Measurements from ENCODE around the gene HBS1L.

Gene HBS1L

DNA sequence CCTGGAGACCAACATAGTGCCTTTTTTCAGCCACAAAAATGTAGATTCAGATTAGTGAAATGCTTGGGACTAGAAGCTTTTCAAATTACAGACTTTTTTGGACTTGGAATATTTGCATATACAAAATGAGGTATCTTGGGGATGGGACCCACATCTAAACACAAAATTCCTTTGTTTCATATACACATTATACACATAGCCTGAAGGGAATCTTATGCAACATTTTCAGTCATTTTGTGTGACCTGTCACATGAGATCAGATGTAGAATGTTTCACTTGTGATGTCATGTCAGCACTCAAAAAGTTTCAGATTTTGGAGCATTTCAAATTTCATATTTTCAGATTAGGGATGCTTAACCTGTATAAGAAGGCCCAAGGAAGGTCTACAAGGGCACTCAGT lies 60.2 kb downstream of the HBS1L start:
- Histone ChIP-seq H3K9ac (ENCODE audit: low read length) (no peak overlapping the region), H3K27me3 (ENCODE audit: control insufficient read depth in 1 of 2, insufficient read depth in 2 of 2, low read length in 2 of 2) (no peaks in the 10 kb centered on the region), H3K9me3 (ENCODE audit: low read length) (no peaks in the 10 kb centered on the region), H3K36me3 (ENCODE audit: insufficient read depth, low read length) (peaks cover 18% of the 10 kb centered on the region), H3K4me1 (ENCODE audit: insufficient read depth, low read length) (no peaks in the 10 kb centered on the region), H3K4me3 (ENCODE audit: low read depth in 1 of 2, low read length in 2 of 2) (no peak overlapping the region), H3K27ac (ENCODE audit: low read depth, low read length) (no peak overlapping the region)

DNA sequence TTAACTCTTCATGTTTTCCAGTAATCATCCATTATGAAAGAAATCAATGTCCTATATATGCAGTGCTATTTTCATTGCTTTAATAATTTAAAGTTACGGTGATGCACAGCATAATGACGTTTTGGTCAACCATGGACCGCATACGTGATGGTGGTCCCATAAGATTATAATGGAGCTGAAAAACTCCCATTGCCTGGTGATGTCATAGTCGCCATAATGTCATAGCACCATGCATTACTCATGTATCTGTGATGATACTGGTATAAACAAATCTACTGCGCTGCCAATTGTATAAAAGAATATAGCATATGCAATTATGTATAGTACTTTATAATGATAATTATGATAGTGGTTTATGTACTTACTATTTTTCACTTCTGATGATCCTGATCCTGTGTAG lies 62.5 kb downstream of the HBS1L start:
- Histone ChIP-seq H3K9ac (ENCODE audit: low read length) (no peak overlapping the region), H3K4me1 (ENCODE audit: insufficient read depth, low read length) (no peaks in the 10 kb centered on the region), H3K27me3 (ENCODE audit: control insufficient read depth in 1 of 2, insufficient read depth in 2 of 2, low read length in 2 of 2) (no peaks in the 10 kb centered on the region), H3K27ac (ENCODE audit: low read depth, low read length) (no peak overlapping the region), H3K9me3 (ENCODE audit: low read length) (no peaks in the 10 kb centered on the region), H3K4me3 (ENCODE audit: low read depth in 1 of 2, low read length in 2 of 2) (no peak overlapping the region), H3K36me3 (ENCODE audit: insufficient read depth, low read length) (peaks cover 14% of the 10 kb centered on the region)

DNA sequence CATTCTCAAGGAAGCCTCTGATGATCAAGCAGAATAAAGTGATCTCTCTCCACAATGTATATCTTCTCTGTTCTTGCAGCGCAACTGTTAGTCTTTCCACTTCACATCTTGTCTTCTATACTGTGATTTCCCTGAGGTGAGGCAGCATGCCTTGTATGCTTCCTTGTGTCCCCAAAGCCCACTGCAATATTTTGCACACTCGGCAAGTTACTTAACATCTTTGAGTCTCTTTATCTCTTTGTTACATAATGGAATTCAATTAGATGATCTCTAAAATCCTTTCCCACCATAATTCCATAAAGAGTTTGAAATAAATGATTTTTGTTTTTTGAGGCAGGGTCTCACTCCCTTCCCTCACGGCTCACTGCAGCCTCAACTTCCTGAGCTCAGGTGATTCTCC lies 64.4 kb downstream of the HBS1L start:
- no peak overlapping the region for H3K4me3 ChIP-seq (ENCODE audit: low read depth in 1 of 2, low read length in 2 of 2)
- peaks cover 8% of the 10 kb centered on the region for H3K36me3 ChIP-seq (ENCODE audit: insufficient read depth, low read length)
- no peak overlapping the region for H3K27ac ChIP-seq (ENCODE audit: low read depth, low read length)
- H3K27me3 ChIP-seq (ENCODE audit: control insufficient read depth in 1 of 2, insufficient read depth in 2 of 2, low read length in 2 of 2), result no peaks in the 10 kb centered on the region
- no peaks in the 10 kb centered on the region for H3K4me1 ChIP-seq (ENCODE audit: insufficient read depth, low read length)
- no peak overlapping the region for H3K9ac ChIP-seq (ENCODE audit: low read length)
- H3K9me3 ChIP-seq (ENCODE audit: low read length), result no peaks in the 10 kb centered on the region

DNA sequence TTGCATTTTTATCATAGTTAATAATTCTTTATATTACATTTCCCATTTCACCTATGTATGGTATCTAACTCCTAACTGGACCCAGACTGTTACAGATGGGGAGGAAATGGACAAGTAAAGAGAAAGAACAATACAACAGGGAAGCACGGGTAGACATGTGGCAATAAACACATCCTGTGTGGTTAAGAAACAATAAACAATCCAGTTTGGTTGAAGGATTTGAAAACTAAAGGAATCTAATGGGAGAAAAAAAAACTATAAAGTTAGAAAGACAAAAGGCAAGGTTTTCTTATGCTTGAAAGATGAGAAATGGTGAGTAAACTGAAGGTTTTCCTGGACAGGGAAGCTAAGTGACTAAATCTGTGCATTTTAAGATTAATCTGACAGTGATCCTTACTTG lies 69.8 kb downstream of the HBS1L start:
- Histone ChIP-seq H3K4me1 (ENCODE audit: insufficient read depth, low read length) (no peaks in the 10 kb centered on the region), H3K4me3 (ENCODE audit: low read depth in 1 of 2, low read length in 2 of 2) (no peak overlapping the region), H3K27me3 (ENCODE audit: control insufficient read depth in 1 of 2, insufficient read depth in 2 of 2, low read length in 2 of 2) (no peaks in the 10 kb centered on the region), H3K27ac (ENCODE audit: low read depth, low read length) (no peak overlapping the region), H3K36me3 (ENCODE audit: insufficient read depth, low read length) (peaks cover 23% of the 10 kb centered on the region), H3K9me3 (ENCODE audit: low read length) (no peaks in the 10 kb centered on the region), H3K9ac (ENCODE audit: low read length) (no peak overlapping the region)

DNA sequence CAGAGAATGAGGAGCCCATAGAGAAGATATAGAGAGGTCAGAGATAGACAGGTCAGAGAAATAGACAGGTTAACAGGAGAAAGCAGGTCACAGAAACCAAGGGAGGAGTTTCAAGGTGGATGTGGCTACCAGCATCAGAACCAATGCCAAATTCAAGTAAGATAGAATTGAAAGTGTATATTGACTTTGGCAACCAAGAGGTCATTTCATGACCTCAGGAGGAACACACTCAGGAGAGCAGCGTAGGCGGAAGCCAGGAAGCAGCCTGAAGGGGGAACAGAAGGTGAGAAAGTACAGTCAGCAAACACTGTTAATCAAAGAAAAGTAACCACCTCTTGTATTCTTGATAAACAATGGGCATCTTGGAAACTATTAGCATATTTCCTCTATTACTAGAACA lies 70.8 kb downstream of the HBS1L start:
- Histone ChIP-seq H3K36me3 (ENCODE audit: insufficient read depth, low read length) (peaks cover 23% of the 10 kb centered on the region), H3K27me3 (ENCODE audit: control insufficient read depth in 1 of 2, insufficient read depth in 2 of 2, low read length in 2 of 2) (no peaks in the 10 kb centered on the region), H3K4me3 (ENCODE audit: low read depth in 1 of 2, low read length in 2 of 2) (no peak overlapping the region), H3K9me3 (ENCODE audit: low read length) (no peaks in the 10 kb centered on the region), H3K9ac (ENCODE audit: low read length) (no peak overlapping the region), H3K27ac (ENCODE audit: low read depth, low read length) (no peak overlapping the region), H3K4me1 (ENCODE audit: insufficient read depth, low read length) (no peaks in the 10 kb centered on the region)

DNA sequence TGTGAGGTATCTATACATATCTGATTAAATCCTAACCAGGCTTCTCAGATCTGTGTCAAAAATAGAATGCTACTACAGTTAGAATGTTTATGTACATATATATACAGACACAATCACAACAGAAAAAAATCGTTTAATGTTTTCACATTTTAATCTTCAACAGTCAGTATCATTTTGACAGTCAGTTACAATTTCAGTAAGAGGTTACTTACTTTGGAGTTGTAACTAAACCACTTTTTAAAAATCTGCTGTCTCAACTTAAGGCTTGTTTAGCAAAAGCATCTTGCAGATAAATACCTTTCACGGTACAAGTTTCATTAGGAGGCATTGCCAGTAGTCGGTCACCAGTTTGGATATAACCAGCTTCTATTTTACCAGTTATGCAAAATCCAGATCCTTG lies 72.5 kb downstream of the HBS1L start:
- Histone ChIP-seq H3K27me3 (ENCODE audit: control insufficient read depth in 1 of 2, insufficient read depth in 2 of 2, low read length in 2 of 2) (no peaks in the 10 kb centered on the region), H3K9me3 (ENCODE audit: low read length) (no peaks in the 10 kb centered on the region), H3K4me1 (ENCODE audit: insufficient read depth, low read length) (no peaks in the 10 kb centered on the region), H3K36me3 (ENCODE audit: insufficient read depth, low read length) (peaks cover 27% of the 10 kb centered on the region), H3K4me3 (ENCODE audit: low read depth in 1 of 2, low read length in 2 of 2) (no peak overlapping the region), H3K27ac (ENCODE audit: low read depth, low read length) (no peak overlapping the region), H3K9ac (ENCODE audit: low read length) (no peak overlapping the region)

GRCh38 chr6:134980846-134981245 lies 73.8 kb downstream of the HBS1L start:
- H3K36me3 ChIP-seq (ENCODE audit: insufficient read depth, low read length), result peaks cover 33% of the 10 kb centered on the region

DNA sequence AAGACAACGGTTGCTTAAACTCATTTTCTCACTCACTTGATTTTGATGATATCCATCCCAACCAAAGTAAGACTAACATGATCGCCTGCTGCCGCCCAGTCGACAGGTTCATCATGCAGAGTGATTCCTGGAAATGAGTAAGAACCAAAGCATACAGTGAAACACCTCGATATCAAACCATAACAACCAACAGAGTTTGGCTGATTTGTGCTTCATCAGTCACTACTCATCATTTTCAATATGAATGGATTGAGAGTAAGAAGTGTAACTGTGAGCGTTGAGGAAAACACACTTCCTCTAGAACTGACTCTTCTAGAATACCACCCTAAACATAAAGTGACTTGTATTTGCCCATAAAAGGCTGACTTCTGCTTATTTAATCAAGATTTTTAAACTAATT lies 75.5 kb downstream of the HBS1L start:
- no peaks in the 10 kb centered on the region for H3K9me3 ChIP-seq (ENCODE audit: low read length)
- peaks cover 26% of the 10 kb centered on the region for H3K36me3 ChIP-seq (ENCODE audit: insufficient read depth, low read length)
- H3K27me3 ChIP-seq (ENCODE audit: control insufficient read depth in 1 of 2, insufficient read depth in 2 of 2, low read length in 2 of 2), result no peaks in the 10 kb centered on the region
- H3K4me3 ChIP-seq (ENCODE audit: low read depth in 1 of 2, low read length in 2 of 2), result no peak overlapping the region
- H3K9ac ChIP-seq (ENCODE audit: low read length), result no peak overlapping the region
- H3K4me1 ChIP-seq (ENCODE audit: insufficient read depth, low read length), result no peaks in the 10 kb centered on the region
- H3K27ac ChIP-seq (ENCODE audit: low read depth, low read length), result no peak overlapping the region

More at GRCh38 chr6:134980846-134981245, 73.8 kb downstream of the HBS1L start:
- Histone ChIP-seq H3K27ac (ENCODE audit: low read depth, low read length) (no peak overlapping the region), H3K9me3 (ENCODE audit: low read length) (no peaks in the 10 kb centered on the region), H3K9ac (ENCODE audit: low read length) (no peak overlapping the region), H3K27me3 (ENCODE audit: control insufficient read depth in 1 of 2, insufficient read depth in 2 of 2, low read length in 2 of 2) (no peaks in the 10 kb centered on the region), H3K4me3 (ENCODE audit: low read depth in 1 of 2, low read length in 2 of 2) (no peak overlapping the region), H3K4me1 (ENCODE audit: insufficient read depth, low read length) (no peaks in the 10 kb centered on the region)

- no peaks in the 10 kb centered on the region for H3K4me1 ChIP-seq (ENCODE audit: insufficient read depth, low read length)
- no peak overlapping the region for H3K4me3 ChIP-seq (ENCODE audit: low read depth in 1 of 2, low read length in 2 of 2)
- peaks cover 9% of the 10 kb centered on the region for H3K36me3 ChIP-seq (ENCODE audit: insufficient read depth, low read length)
- no peaks in the 10 kb centered on the region for H3K27me3 ChIP-seq (ENCODE audit: control insufficient read depth in 1 of 2, insufficient read depth in 2 of 2, low read length in 2 of 2)
- H3K27ac ChIP-seq (ENCODE audit: low read depth, low read length), result no peak overlapping the region
- H3K9ac ChIP-seq (ENCODE audit: low read length), result no peak overlapping the region
- no peaks in the 10 kb centered on the region for H3K9me3 ChIP-seq (ENCODE audit: low read length)
Measured at GRCh38 chr6:134974370-134974769, 80.3 kb downstream of the HBS1L start.

GRCh38 chr6:134967711-134968110 lies 86.9 kb downstream of the HBS1L start:
- H3K9me3 ChIP-seq (ENCODE audit: low read length), result no peaks in the 10 kb centered on the region
- no peak overlapping the region for H3K27ac ChIP-seq (ENCODE audit: low read depth, low read length)
- H3K4me1 ChIP-seq (ENCODE audit: insufficient read depth, low read length), result no peaks in the 10 kb centered on the region
- H3K4me3 ChIP-seq (ENCODE audit: low read depth in 1 of 2, low read length in 2 of 2), result no peak overlapping the region
- H3K9ac ChIP-seq (ENCODE audit: low read length), result no peak overlapping the region
- H3K27me3 ChIP-seq (ENCODE audit: control insufficient read depth in 1 of 2, insufficient read depth in 2 of 2, low read length in 2 of 2), result no peaks in the 10 kb centered on the region
- no peaks in the 10 kb centered on the region for H3K36me3 ChIP-seq (ENCODE audit: insufficient read depth, low read length)

- Histone ChIP-seq H3K4me3 (ENCODE audit: low read depth in 1 of 2, low read length in 2 of 2) (no peak overlapping the region), H3K27me3 (ENCODE audit: control insufficient read depth in 1 of 2, insufficient read depth in 2 of 2, low read length in 2 of 2) (no peaks in the 10 kb centered on the region), H3K36me3 (ENCODE audit: insufficient read depth, low read length) (peaks cover 5% of the 10 kb centered on the region), H3K27ac (ENCODE audit: low read depth, low read length) (no peak overlapping the region), H3K9me3 (ENCODE audit: low read length) (no peaks in the 10 kb centered on the region), H3K9ac (ENCODE audit: low read length) (no peak overlapping the region), H3K4me1 (ENCODE audit: insufficient read depth, low read length) (no peaks in the 10 kb centered on the region)
Measured at GRCh38 chr6:134964451-134965203, 90.0 kb downstream of the HBS1L start.

DNA sequence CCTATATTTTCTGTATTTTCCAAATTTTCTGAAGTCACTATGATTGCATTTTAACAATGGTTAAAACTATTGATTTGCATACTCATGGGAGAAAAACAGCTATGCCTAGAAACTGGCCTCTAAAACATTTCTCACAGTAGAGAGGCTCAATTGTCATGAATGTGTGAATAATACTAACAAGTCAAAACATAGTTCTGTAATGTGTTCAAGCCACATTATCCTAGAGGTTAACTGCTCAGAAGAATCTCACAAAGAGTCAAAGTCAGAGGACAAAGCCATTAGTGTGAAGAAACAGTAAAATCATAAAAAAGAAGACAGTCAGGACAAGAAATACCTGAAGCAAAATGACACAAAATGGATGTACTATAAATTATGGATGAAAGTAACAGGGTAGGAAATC lies 92.2 kb downstream of the HBS1L start:
- Histone ChIP-seq H3K27me3 (ENCODE audit: control insufficient read depth in 1 of 2, insufficient read depth in 2 of 2, low read length in 2 of 2) (no peaks in the 10 kb centered on the region), H3K9me3 (ENCODE audit: low read length) (no peaks in the 10 kb centered on the region), H3K4me3 (ENCODE audit: low read depth in 1 of 2, low read length in 2 of 2) (no peak overlapping the region), H3K9ac (ENCODE audit: low read length) (no peak overlapping the region), H3K36me3 (ENCODE audit: insufficient read depth, low read length) (peaks cover 5% of the 10 kb centered on the region), H3K4me1 (ENCODE audit: insufficient read depth, low read length) (no peaks in the 10 kb centered on the region), H3K27ac (ENCODE audit: low read depth, low read length) (no peak overlapping the region)
